ENCODE data around the gene FLOT2.
A peak's percentile ranks its signal among the peaks of the same experiment; 100 is the strongest.
"Not testable (repeated sequence)": the region's sequence is repeated elsewhere in the genome, so short reads cannot be mapped to it uniquely, and the experiment has no call there.

Gene FLOT2

GRCh38 chr17:28893248-28894183 is 4.0 kb downstream of the FLOT2 start:
- not testable (repeated sequence) for H3K27me3 Mint-ChIP-seq, H3K9me3 Mint-ChIP-seq
- peak; percentile 56 for DNase-seq
- Mint-ChIP-seq H3K4me3 (peak overlapping the region; percentile 73), H3K4me1 (ENCODE audit: low read depth) (peaks cover 74% of the 10 kb centered on the region), H3K36me3 (ENCODE audit: low read depth) (peaks cover 55% of the 10 kb centered on the region), H3K27ac (peak overlapping the region; percentile 99)

GRCh38 chr17:28892024-28892423 is 5.5 kb downstream of the FLOT2 start:
- H3K36me3 Mint-ChIP-seq (ENCODE audit: low read depth), result peaks cover 48% of the 10 kb centered on the region
- no peaks in the 10 kb centered on the region for H3K9me3 Mint-ChIP-seq
- DNase-seq, result no peak
- peak overlapping the region; percentile 46 for H3K4me3 Mint-ChIP-seq
- H3K4me1 Mint-ChIP-seq (ENCODE audit: low read depth), result peaks cover 68% of the 10 kb centered on the region
- H3K27me3 Mint-ChIP-seq, result no peaks in the 10 kb centered on the region
- H3K27ac Mint-ChIP-seq, result peak overlapping the region; percentile 87

DNA sequence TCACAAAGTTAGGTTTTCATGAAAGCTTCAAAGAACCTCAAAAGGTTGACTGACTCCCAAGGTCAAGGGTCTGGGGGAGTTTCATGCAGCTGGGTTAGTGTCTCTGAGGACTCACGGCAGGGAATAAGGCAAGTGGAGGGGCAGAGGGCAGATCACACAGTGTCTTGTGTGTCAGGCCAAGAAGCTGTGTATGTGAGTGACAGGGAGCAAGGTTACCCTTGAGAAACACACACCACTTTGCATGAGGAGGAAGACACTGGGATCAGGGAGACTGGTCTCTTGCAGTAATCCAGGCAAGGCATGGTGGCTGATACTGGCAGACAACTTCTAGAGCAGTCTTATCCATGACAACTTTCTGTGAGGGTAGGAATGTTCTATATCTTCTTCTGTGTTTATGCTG is 6.3 kb downstream of the FLOT2 start:
- DNase-seq, result no peak
- Mint-ChIP-seq H3K36me3 (ENCODE audit: low read depth) (peaks cover 42% of the 10 kb centered on the region), H3K4me1 (ENCODE audit: low read depth) (peaks cover 61% of the 10 kb centered on the region), H3K9me3 (no peaks in the 10 kb centered on the region), H3K27ac (peak overlapping the region; percentile 87), H3K4me3 (peak overlapping the region; percentile 46), H3K27me3 (no peaks in the 10 kb centered on the region)

DNA sequence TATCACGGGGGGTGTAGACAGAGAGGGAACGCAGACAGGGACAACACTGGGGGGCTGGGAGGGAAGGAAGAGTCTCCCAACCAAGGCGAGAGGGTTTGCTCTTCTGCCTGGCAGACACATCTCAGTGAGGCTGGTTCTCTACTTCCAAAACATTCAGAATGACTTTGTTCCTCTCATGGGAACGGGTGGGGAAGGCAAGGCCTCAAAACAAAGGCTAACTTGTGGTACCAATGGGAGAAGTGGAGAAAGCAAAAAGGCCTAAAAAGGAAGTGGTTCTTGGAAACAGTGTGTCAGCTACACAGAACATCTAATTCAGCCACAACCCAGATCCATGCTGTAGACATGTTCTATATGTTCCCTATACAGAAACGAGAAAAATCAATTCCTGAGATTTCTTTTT is 7.5 kb downstream of the FLOT2 start:
- Mint-ChIP-seq H3K27ac (peak overlapping the region; percentile 77), H3K36me3 (ENCODE audit: low read depth) (peaks cover 43% of the 10 kb centered on the region), H3K4me3 (no peak overlapping the region), H3K4me1 (ENCODE audit: low read depth) (peaks cover 51% of the 10 kb centered on the region), H3K27me3 (no peaks in the 10 kb centered on the region), H3K9me3 (no peaks in the 10 kb centered on the region)
- DNase-seq, result no peak

DNA sequence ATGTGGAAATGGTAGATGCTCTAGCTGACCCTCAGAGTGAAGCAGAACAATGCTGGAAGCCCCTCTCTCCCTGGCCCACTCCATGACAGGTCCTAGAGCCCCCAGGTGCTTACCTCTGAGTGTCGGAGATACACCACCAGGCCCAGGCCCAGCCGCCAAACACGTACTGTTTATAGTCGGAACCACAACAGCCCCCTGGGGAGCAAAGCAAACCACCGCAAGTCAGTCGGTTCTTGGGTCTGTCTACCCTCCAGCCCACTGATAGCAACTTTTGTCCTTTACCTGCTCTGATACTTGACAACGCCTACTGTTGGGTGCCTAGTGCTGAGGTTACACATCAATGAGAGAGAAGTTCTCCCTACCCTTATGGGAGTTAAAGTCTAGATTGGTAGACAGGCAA is 8.7 kb downstream of the FLOT2 start:
- Mint-ChIP-seq H3K9me3 (no peaks in the 10 kb centered on the region), H3K27ac (no peak overlapping the region), H3K4me1 (ENCODE audit: low read depth) (peaks cover 45% of the 10 kb centered on the region), H3K27me3 (no peaks in the 10 kb centered on the region), H3K36me3 (ENCODE audit: low read depth) (peaks cover 54% of the 10 kb centered on the region), H3K4me3 (no peak overlapping the region)
- DNase-seq, result no peak

- no peak for DNase-seq
- Mint-ChIP-seq H3K9me3 (no peaks in the 10 kb centered on the region), H3K27me3 (no peaks in the 10 kb centered on the region), H3K4me3 (no peak overlapping the region), H3K27ac (peak overlapping the region; percentile 11), H3K36me3 (ENCODE audit: low read depth) (peaks cover 54% of the 10 kb centered on the region), H3K4me1 (ENCODE audit: low read depth) (peaks cover 37% of the 10 kb centered on the region)
Measured at GRCh38 chr17:28887871-28888471, 9.6 kb downstream of the FLOT2 start.

DNA sequence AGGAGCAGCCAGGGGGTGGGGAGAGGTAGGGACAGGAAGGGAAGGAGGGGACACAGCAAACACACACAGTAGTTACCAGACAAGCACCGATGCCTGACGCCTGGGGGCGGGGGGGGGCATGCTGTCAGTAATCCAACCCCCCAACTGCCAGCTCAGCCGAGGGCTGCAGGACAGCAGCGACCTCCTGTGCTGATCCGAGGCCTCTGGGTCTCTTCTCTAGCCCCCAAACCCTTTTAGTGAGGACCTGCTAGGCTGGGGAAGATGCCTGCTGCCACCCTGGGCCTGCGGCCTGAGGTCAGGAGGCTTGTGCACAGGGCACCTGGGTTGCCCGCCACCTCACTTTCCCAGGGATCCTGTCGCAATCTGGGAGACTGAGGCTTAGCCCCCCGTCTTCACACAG is 11.6 kb downstream of the FLOT2 start:
- Mint-ChIP-seq H3K4me3 (no peak overlapping the region), H3K9me3 (no peaks in the 10 kb centered on the region), H3K36me3 (ENCODE audit: low read depth) (peaks cover 57% of the 10 kb centered on the region), H3K4me1 (ENCODE audit: low read depth) (peaks cover 19% of the 10 kb centered on the region), H3K27ac (no peak overlapping the region), H3K27me3 (no peaks in the 10 kb centered on the region)
- no peak for DNase-seq

- H3K27ac Mint-ChIP-seq, result peak overlapping the region; percentile 30
- H3K27me3 Mint-ChIP-seq, result no peaks in the 10 kb centered on the region
- H3K4me1 Mint-ChIP-seq (ENCODE audit: low read depth), result peaks cover 15% of the 10 kb centered on the region
- DNase-seq, result no peak
- no peaks in the 10 kb centered on the region for H3K9me3 Mint-ChIP-seq
- H3K36me3 Mint-ChIP-seq (ENCODE audit: low read depth), result peaks cover 62% of the 10 kb centered on the region
- no peak overlapping the region for H3K4me3 Mint-ChIP-seq
Measured at GRCh38 chr17:28885363-28885762, 12.2 kb downstream of the FLOT2 start.

- Mint-ChIP-seq H3K4me3 (no peak overlapping the region), H3K9me3 (no peaks in the 10 kb centered on the region), H3K36me3 (ENCODE audit: low read depth) (peaks cover 70% of the 10 kb centered on the region), H3K27me3 (no peaks in the 10 kb centered on the region), H3K27ac (peak overlapping the region; percentile 59), H3K4me1 (ENCODE audit: low read depth) (peaks cover 9% of the 10 kb centered on the region)
- no peak for DNase-seq
Measured at GRCh38 chr17:28883967-28884702, 13.4 kb downstream of the FLOT2 start.

- Mint-ChIP-seq H3K36me3 (ENCODE audit: low read depth) (peaks cover 80% of the 10 kb centered on the region), H3K4me3 (no peak overlapping the region), H3K27ac (peak overlapping the region; percentile 37)
Measured at GRCh38 chr17:28882154-28882895, 15.2 kb downstream of the FLOT2 start.

DNA sequence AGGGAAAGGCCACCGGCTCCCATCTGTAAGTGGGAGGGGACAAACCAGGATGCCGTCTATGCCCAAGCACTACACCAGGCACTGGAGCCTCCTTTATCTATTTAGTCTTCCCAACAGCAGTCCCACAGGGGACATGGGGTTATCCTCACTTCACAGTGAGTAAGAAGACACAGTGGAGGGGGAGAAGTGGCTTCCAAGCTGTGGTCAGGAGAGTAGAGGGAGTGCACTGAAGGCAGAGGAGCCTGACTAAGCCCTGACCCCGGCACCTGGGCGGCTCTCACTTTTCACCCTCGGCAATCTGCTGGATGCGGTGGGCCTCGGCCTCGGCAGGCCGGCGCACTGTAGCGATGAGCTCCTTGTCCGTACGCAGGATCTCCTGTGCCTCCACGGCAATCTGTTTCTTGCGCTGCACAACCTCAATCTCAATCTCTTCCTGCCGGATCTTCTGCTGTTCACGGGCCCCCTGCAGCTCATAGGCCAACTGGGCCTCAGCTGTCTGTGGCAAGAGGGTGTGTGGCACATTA is 15.9 kb downstream of the FLOT2 start:
- H3K27ac Mint-ChIP-seq, result peak overlapping the region; percentile 37
- no peak overlapping the region for H3K4me3 Mint-ChIP-seq
- no peaks in the 10 kb centered on the region for H3K27me3 Mint-ChIP-seq
- DNase-seq, result no peak
- H3K9me3 Mint-ChIP-seq, result no peaks in the 10 kb centered on the region
- H3K36me3 Mint-ChIP-seq (ENCODE audit: low read depth), result peaks cover 81% of the 10 kb centered on the region
- H3K4me1 Mint-ChIP-seq (ENCODE audit: low read depth), result peaks cover 20% of the 10 kb centered on the region

More at GRCh38 chr17:28882154-28882895, 15.2 kb downstream of the FLOT2 start:
- Mint-ChIP-seq H3K9me3 (no peaks in the 10 kb centered on the region), H3K4me1 (ENCODE audit: low read depth) (peaks cover 14% of the 10 kb centered on the region), H3K27me3 (no peaks in the 10 kb centered on the region)
- DNase-seq, result no peak

- peaks cover 76% of the 10 kb centered on the region for H3K36me3 Mint-ChIP-seq (ENCODE audit: low read depth)
Measured at GRCh38 chr17:28880572-28880945, 17.0 kb downstream of the FLOT2 start.

GRCh38 chr17:28879886-28880571 is 17.5 kb downstream of the FLOT2 start:
- peak overlapping the region; percentile 24 for H3K27ac Mint-ChIP-seq
- H3K9me3 Mint-ChIP-seq, result no peaks in the 10 kb centered on the region
- DNase-seq, result no peak
- peaks cover 35% of the 10 kb centered on the region for H3K4me1 Mint-ChIP-seq (ENCODE audit: low read depth)
- H3K4me3 Mint-ChIP-seq, result no peak overlapping the region
- H3K27me3 Mint-ChIP-seq, result no peaks in the 10 kb centered on the region
- peaks cover 70% of the 10 kb centered on the region for H3K36me3 Mint-ChIP-seq (ENCODE audit: low read depth)

More at GRCh38 chr17:28880572-28880945, 17.0 kb downstream of the FLOT2 start:
- Mint-ChIP-seq H3K4me3 (no peak overlapping the region), H3K9me3 (no peaks in the 10 kb centered on the region), H3K27ac (no peak overlapping the region), H3K4me1 (ENCODE audit: low read depth) (peaks cover 31% of the 10 kb centered on the region), H3K27me3 (no peaks in the 10 kb centered on the region)
- DNase-seq, result no peak
